Measurements from ENCODE around the gene RCBTB2.

Gene RCBTB2

DNA sequence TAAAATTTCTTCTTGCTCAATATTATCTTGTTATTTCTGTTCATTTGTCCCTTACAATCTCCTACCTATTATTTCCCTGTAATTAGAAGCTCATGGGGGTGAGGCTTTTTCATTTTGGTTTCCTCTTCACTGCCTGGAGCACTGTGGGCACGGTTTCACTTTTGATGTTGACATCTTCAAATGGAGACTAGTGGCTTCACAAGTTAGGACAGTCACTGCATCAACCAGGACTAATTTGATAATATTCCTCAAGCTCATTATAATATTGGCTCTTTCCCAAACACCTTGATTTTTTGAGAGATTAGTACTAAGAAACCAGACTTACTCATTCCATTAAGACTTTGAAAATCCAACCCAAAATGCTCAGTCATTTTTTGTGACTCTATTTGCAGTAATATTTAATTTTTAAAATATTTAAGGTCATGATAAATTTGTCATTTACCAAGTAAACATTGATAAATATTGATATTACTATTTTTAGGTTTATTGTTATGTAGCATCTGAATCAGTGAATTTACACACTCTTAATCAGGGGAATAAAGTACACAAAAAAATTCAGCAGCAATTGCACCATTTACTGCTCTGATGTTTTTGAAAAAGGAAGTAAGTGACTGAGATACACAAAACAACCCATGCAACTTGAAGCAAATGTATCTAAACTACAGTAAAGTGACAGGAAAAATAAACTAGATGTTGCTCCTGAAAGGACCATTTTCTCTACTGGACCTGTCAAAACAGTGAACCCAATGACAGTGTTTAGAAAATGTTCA, 28.8 kb upstream of the RCBTB2 start:
- no peak overlapping the region for H3K27ac ChIP-seq
- no peak for TF ChIP-seq ZFX (IDR thresholded peaks at IDR 0.05)
- TF ChIP-seq, protein P1, sequence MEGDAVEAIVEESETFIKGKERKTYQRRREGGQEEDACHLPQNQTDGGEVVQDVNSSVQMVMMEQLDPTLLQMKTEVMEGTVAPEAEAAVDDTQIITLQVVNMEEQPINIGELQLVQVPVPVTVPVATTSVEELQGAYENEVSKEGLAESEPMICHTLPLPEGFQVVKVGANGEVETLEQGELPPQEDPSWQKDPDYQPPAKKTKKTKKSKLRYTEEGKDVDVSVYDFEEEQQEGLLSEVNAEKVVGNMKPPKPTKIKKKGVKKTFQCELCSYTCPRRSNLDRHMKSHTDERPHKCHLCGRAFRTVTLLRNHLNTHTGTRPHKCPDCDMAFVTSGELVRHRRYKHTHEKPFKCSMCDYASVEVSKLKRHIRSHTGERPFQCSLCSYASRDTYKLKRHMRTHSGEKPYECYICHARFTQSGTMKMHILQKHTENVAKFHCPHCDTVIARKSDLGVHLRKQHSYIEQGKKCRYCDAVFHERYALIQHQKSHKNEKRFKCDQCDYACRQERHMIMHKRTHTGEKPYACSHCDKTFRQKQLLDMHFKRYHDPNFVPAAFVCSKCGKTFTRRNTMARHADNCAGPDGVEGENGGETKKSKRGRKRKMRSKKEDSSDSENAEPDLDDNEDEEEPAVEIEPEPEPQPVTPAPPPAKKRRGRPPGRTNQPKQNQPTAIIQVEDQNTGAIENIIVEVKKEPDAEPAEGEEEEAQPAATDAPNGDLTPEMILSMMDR (conservative IDR thresholded peaks at IDR 0.05): no peak

DNA sequence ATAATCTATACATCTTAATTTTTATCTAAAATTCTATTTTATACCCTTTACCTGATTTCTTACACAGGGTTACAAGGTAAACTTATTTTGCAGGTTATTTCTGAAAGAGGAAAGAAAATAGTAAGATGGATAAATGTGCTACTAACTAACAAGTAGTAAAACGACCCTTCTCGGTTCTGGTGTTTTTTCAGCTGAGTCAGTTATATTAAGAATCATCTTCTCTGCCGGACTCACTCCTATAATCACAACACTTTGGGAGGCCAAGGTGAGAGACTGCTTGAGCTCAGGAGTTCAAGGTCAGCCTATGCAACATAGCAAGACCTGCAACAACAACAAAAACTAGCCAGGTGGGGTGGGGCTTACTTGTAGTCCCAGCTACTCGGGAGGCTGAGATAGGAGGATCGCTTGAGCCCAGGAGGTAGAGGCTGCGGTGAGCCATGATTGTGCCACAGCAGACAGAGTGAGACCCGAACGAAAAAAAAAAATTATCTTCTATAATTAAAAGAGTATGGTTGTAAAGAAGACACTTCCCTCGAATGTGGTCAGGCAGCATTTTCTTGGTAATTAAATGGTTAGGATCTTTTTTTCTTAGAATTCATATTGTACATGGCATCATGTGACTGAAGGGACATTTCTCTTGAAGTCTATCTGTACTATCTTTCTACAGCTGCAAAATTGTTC, 27.9 kb upstream of the RCBTB2 start:
- no peak for TF ChIP-seq ZFX (IDR thresholded peaks at IDR 0.05)
- TF ChIP-seq, protein P1 (conservative IDR thresholded peaks at IDR 0.05): no peak
- H3K27ac ChIP-seq: no peak overlapping the region

DNA sequence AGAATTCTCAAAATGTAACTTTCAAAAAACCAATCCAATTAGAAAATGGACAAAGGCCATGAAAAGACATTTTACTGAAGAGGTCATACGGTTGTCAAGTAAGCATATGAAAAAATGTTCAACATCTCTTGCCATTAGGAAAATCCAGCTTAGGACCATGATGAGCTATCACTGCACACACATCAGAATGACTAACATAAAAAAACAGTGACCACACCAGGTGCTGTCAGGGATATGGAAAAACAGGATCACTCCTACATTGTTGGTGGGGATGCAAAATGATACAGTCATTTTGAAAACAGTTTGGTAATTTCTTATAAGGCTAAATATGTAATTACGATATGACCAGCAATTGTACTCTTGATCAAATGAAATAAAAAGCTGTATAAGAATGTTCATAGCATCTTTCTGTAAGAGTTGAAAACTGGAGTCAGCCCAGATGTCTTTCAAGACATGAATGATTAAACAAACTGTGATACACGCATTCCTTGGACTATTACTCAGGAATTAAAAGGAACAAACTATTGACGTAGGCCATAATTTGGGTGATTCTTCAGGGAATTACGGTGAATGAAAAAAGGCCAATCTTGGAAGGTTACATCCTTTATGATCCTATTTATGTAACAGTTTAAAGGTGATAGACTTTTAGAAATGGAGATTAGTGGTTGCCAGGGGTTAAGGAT, 26.9 kb upstream of the RCBTB2 start:
- no peak for TF ChIP-seq ZFX (IDR thresholded peaks at IDR 0.05)
- TF ChIP-seq, protein P1 (conservative IDR thresholded peaks at IDR 0.05): no peak
- no peak overlapping the region for H3K27ac ChIP-seq

DNA sequence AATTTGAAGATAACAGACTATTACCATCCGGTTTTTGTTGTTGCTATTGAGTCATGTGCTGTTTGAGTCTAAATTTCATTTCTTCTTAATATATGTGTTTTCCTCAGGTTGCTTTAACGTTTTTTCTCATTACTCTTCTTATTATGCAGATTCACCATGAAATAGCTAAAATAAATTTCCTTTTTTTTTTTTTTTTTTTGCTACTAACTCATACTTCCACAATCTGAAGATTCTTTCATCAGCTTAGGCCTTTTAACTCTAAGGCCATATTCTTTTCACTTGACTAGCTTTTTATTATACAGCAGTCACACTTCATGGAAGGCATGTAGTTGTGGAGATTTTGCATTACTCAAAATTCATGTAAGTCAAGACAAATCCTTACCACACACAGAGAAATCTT, 23.9 kb upstream of the RCBTB2 start:
- no peak overlapping the region for H3K27ac ChIP-seq
- TF ChIP-seq, protein P1 (conservative IDR thresholded peaks at IDR 0.05): no peak
- TF ChIP-seq ZFX (IDR thresholded peaks at IDR 0.05): no peak

DNA sequence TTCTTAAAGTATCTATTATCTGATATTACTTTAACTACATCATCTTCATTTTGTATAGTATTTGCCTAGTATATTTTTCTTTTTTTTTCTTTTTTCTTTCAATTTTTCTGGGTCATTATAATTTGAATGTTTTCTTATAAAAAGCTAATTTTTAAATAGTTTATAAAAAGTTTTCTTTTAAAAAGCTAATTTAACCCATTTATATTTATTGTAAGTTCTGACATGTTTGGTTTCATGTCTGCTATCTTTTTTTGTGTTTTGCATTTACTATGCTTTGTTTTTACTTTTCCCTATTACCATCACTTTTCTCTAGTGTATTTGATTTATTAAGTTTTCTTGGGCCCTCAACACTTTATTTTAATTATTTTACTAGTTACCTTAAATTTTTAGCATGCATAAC, 22.6 kb upstream of the RCBTB2 start:
- TF ChIP-seq, protein P1 (conservative IDR thresholded peaks at IDR 0.05): no peak
- TF ChIP-seq ZFX (IDR thresholded peaks at IDR 0.05): no peak
- no peak overlapping the region for H3K27ac ChIP-seq

DNA sequence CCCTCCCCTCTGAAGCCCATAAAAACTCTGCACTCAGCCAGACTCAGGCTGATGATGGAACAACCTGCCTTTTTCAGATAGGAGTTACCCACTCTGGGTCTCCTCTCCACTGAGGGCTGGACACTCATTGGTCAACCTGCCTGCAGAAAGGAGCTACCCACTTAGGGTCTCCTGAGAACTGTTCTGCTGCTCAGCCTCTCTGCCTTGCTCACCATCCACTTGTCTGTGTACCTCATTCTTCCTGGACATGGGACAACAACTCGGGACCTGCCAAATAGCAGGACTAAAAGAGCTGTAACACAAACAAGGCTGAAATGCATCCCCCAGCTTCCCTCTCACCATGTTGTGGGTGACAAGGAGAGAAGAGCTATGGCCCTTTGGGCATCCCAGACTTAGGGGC, 18.4 kb upstream of the RCBTB2 start:
- no peak overlapping the region for H3K27ac ChIP-seq
- no peak for TF ChIP-seq ZFX (IDR thresholded peaks at IDR 0.05)
- TF ChIP-seq, protein P1 (conservative IDR thresholded peaks at IDR 0.05): no peak

DNA sequence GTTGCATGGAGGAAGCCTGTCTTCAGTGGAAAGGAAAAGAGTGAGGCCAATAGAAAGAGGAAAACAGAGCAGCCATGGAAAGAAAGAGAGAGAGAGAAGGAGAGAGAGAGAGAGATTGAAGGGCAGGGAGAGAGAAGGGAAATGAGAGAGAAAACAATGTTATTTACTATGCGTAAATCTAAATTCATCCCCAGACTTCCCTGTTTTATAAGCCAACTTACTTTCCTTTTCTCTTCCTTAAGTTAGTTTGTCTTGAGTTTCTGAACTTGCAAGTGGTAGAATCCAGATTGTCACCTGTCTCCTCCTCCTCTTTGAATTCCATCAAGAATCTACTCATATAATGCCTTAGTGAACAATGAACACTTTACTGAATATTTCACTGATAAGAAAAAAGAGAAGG, 16.8 kb upstream of the RCBTB2 start:
- TF ChIP-seq, protein P1 (conservative IDR thresholded peaks at IDR 0.05): no peak
- TF ChIP-seq ZFX (IDR thresholded peaks at IDR 0.05): no peak
- H3K27ac ChIP-seq: no peak overlapping the region
